ENCODE data around the gene PRKN.

GRCh38 chr6:161401587-161402309 lies 1325.8 kb downstream of the PRKN start:
- TF ChIP-seq POLR2A (IDR thresholded peaks at IDR 0.05) (no peak), CTCF (IDR thresholded peaks at IDR 0.05) (no peak), POLR2AphosphoS5 (IDR thresholded peaks at IDR 0.05; ENCODE audit: insufficient read depth in 1 of 2, low read depth in 1 of 2) (no peak)
